Measurements from ENCODE around the gene CA12. TPM values are rescaled to one million over a fixed set of nuclear protein-coding genes. Genes with fewer than 3 reads are reported as not detected.

Gene CA12
- total RNA-seq, 1 experiment from 2014 or later: 2.8 TPM

DNA sequence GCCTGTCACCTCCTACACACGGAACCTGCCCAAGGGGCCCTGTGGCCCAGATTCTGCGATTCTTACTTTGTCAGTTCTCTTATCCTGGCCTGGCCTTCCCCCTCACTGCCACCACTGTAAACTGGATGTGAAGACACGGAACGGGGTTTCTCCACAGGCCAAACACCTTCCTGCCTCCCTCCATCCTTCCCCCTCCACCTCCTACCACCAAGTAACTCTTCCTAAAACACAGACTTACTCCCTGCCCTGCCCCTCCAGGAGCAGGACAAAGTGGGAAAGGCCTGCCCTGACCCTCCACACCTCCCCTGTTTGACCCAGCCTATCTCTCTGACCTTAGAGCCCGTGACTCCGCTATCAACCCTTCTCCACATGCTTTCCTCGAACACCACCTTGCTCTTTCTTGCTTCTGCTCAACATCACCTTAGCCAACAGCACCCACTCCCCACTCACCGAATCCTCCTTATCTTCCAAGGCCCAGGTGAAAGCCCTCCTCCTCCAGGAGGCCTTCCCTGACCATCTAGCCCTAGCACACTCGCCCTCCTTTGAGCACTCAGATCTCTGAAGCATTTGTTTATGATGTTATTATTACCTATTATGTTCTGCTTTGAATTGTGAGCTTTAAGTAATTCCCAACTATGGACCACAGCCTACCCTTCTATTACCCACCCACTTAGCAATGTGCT lies 7.6 kb downstream of the CA12 start:
- DNase-seq (ENCODE audit: low spot score) (no peak), ATAC-seq (no peak)
- Mint-ChIP-seq H3K9me3 (no peaks in the 10 kb centered on the region), H3K27ac (no peak overlapping the region), H3K4me3 (no peak overlapping the region), H3K4me1 (peaks cover 30% of the 10 kb centered on the region), H3K27me3 (ENCODE audit: low read depth) (peaks cover 6% of the 10 kb centered on the region; the same call in 1 of the 2 replicates), H3K36me3 (no peaks in the 10 kb centered on the region)
- TF ChIP-seq, protein P1, sequence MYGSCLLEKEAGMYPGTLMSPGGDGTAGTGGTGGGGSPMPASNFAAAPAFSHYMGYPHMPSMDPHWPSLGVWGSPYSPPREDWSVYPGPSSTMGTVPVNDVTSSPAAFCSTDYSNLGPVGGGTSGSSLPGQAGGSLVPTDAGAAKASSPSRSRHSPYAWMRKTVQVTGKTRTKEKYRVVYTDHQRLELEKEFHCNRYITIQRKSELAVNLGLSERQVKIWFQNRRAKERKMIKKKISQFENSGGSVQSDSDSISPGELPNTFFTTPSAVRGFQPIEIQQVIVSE (CRISPR knock-in tag; IDR thresholded peaks at IDR 0.05; ENCODE audit: borderline replicate concordance): no peak
- TF ChIP-seq, protein P2, sequence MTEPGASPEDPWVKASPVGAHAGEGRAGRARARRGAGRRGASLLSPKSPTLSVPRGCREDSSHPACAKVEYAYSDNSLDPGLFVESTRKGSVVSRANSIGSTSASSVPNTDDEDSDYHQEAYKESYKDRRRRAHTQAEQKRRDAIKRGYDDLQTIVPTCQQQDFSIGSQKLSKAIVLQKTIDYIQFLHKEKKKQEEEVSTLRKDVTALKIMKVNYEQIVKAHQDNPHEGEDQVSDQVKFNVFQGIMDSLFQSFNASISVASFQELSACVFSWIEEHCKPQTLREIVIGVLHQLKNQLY (CRISPR knock-in tag; IDR thresholded peaks at IDR 0.05): no peak
- TF ChIP-seq, protein P3, sequence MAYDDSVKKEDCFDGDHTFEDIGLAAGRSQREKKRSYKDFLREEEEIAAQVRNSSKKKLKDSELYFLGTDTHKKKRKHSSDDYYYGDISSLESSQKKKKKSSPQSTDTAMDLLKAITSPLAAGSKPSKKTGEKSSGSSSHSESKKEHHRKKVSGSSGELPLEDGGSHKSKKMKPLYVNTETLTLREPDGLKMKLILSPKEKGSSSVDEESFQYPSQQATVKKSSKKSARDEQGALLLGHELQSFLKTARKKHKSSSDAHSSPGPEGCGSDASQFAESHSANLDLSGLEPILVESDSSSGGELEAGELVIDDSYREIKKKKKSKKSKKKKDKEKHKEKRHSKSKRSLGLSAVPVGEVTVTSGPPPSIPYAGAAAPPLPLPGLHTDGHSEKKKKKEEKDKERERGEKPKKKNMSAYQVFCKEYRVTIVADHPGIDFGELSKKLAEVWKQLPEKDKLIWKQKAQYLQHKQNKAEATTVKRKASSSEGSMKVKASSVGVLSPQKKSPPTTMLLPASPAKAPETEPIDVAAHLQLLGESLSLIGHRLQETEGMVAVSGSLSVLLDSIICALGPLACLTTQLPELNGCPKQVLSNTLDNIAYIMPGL (CRISPR knock-in tag; IDR thresholded peaks at IDR 0.05): no peak
- TF ChIP-seq, protein P4, sequence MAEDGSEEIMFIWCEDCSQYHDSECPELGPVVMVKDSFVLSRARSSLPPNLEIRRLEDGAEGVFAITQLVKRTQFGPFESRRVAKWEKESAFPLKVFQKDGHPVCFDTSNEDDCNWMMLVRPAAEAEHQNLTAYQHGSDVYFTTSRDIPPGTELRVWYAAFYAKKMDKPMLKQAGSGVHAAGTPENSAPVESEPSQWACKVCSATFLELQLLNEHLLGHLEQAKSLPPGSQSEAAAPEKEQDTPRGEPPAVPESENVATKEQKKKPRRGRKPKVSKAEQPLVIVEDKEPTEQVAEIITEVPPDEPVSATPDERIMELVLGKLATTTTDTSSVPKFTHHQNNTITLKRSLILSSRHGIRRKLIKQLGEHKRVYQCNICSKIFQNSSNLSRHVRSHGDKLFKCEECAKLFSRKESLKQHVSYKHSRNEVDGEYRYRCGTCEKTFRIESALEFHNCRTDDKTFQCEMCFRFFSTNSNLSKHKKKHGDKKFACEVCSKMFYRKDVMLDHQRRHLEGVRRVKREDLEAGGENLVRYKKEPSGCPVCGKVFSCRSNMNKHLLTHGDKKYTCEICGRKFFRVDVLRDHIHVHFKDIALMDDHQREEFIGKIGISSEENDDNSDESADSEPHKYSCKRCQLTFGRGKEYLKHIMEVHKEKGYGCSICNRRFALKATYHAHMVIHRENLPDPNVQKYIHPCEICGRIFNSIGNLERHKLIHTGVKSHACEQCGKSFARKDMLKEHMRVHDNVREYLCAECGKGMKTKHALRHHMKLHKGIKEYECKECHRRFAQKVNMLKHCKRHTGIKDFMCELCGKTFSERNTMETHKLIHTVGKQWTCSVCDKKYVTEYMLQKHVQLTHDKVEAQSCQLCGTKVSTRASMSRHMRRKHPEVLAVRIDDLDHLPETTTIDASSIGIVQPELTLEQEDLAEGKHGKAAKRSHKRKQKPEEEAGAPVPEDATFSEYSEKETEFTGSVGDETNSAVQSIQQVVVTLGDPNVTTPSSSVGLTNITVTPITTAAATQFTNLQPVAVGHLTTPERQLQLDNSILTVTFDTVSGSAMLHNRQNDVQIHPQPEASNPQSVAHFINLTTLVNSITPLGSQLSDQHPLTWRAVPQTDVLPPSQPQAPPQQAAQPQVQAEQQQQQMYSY (CRISPR knock-in tag; IDR thresholded peaks at IDR 0.05): no peak
- TF ChIP-seq, protein P5, sequence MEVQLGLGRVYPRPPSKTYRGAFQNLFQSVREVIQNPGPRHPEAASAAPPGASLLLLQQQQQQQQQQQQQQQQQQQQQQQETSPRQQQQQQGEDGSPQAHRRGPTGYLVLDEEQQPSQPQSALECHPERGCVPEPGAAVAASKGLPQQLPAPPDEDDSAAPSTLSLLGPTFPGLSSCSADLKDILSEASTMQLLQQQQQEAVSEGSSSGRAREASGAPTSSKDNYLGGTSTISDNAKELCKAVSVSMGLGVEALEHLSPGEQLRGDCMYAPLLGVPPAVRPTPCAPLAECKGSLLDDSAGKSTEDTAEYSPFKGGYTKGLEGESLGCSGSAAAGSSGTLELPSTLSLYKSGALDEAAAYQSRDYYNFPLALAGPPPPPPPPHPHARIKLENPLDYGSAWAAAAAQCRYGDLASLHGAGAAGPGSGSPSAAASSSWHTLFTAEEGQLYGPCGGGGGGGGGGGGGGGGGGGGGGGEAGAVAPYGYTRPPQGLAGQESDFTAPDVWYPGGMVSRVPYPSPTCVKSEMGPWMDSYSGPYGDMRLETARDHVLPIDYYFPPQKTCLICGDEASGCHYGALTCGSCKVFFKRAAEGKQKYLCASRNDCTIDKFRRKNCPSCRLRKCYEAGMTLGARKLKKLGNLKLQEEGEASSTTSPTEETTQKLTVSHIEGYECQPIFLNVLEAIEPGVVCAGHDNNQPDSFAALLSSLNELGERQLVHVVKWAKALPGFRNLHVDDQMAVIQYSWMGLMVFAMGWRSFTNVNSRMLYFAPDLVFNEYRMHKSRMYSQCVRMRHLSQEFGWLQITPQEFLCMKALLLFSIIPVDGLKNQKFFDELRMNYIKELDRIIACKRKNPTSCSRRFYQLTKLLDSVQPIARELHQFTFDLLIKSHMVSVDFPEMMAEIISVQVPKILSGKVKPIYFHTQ (CRISPR knock-in tag; IDR thresholded peaks at IDR 0.05): no peak
- TF ChIP-seq CBFB (CRISPR knock-in tag; IDR thresholded peaks at IDR 0.05; ENCODE audit: low read depth): no peak
- TF ChIP-seq, protein P6, sequence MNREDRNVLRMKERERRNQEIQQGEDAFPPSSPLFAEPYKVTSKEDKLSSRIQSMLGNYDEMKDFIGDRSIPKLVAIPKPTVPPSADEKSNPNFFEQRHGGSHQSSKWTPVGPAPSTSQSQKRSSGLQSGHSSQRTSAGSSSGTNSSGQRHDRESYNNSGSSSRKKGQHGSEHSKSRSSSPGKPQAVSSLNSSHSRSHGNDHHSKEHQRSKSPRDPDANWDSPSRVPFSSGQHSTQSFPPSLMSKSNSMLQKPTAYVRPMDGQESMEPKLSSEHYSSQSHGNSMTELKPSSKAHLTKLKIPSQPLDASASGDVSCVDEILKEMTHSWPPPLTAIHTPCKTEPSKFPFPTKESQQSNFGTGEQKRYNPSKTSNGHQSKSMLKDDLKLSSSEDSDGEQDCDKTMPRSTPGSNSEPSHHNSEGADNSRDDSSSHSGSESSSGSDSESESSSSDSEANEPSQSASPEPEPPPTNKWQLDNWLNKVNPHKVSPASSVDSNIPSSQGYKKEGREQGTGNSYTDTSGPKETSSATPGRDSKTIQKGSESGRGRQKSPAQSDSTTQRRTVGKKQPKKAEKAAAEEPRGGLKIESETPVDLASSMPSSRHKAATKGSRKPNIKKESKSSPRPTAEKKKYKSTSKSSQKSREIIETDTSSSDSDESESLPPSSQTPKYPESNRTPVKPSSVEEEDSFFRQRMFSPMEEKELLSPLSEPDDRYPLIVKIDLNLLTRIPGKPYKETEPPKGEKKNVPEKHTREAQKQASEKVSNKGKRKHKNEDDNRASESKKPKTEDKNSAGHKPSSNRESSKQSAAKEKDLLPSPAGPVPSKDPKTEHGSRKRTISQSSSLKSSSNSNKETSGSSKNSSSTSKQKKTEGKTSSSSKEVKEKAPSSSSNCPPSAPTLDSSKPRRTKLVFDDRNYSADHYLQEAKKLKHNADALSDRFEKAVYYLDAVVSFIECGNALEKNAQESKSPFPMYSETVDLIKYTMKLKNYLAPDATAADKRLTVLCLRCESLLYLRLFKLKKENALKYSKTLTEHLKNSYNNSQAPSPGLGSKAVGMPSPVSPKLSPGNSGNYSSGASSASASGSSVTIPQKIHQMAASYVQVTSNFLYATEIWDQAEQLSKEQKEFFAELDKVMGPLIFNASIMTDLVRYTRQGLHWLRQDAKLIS (CRISPR knock-in tag; IDR thresholded peaks at IDR 0.05; ENCODE audit: borderline replicate concordance): no peak
- TF ChIP-seq ZNF232 (CRISPR knock-in tag; IDR thresholded peaks at IDR 0.05): no peak
- no peak for TF ChIP-seq GTF2I (CRISPR knock-in tag; conservative IDR thresholded peaks at IDR 0.05)
- TF ChIP-seq, protein P7, sequence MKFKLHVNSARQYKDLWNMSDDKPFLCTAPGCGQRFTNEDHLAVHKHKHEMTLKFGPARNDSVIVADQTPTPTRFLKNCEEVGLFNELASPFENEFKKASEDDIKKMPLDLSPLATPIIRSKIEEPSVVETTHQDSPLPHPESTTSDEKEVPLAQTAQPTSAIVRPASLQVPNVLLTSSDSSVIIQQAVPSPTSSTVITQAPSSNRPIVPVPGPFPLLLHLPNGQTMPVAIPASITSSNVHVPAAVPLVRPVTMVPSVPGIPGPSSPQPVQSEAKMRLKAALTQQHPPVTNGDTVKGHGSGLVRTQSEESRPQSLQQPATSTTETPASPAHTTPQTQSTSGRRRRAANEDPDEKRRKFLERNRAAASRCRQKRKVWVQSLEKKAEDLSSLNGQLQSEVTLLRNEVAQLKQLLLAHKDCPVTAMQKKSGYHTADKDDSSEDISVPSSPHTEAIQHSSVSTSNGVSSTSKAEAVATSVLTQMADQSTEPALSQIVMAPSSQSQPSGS (CRISPR knock-in tag; IDR thresholded peaks at IDR 0.05; ENCODE audit: borderline replicate concordance, low read depth): no peak
- no peak for TF ChIP-seq EMX1 (CRISPR knock-in tag; IDR thresholded peaks at IDR 0.05)
- TF ChIP-seq SMAD3 (CRISPR knock-in tag; IDR thresholded peaks at IDR 0.05; ENCODE audit: borderline replicate concordance): no peak
- no peak for TF ChIP-seq TEAD4 (CRISPR knock-in tag; IDR thresholded peaks at IDR 0.05)
- TF ChIP-seq, protein P8, sequence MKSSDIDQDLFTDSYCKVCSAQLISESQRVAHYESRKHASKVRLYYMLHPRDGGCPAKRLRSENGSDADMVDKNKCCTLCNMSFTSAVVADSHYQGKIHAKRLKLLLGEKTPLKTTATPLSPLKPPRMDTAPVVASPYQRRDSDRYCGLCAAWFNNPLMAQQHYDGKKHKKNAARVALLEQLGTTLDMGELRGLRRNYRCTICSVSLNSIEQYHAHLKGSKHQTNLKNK (CRISPR knock-in tag; IDR thresholded peaks at IDR 0.05): no peak
- TF ChIP-seq NR2C2 (CRISPR knock-in tag; IDR thresholded peaks at IDR 0.05): no peak
- TF ChIP-seq NFYB (CRISPR knock-in tag; conservative IDR thresholded peaks at IDR 0.05; ENCODE audit: low read depth): no peak
- TF ChIP-seq ATF1 (CRISPR knock-in tag; IDR thresholded peaks at IDR 0.05): no peak
- TF ChIP-seq TP53 (CRISPR knock-in tag; IDR thresholded peaks at IDR 0.05): no peak
- no peak for TF ChIP-seq NR3C1 (CRISPR knock-in tag; conservative IDR thresholded peaks at IDR 0.05; ENCODE audit: low read depth)
- ChIA-PET POLR2A (no interaction called here), CTCF (no interaction called here)
